Adipocyte (in vitro differentiated cells): ENCODE results near the gene SLC4A8.
A peak's percentile ranks its signal among the peaks of the same experiment; 100 is the strongest.

ENCODE experiments used
- DNase-seq: peaks from one replicate; pipeline ENCODE4 v3.0.0-alpha.2; 2015; ENCODE audit warnings: low read depth
- H3K27me3 ChIP-seq: replicated peaks from 2 replicates; pipeline ENCODE4 v1.7.0; 2013; ENCODE audit warnings: mild to moderate bottlenecking, low read length, moderate library complexity; ENCODE audit not compliant: control insufficient read depth, insufficient read depth
- H3K36me3 ChIP-seq: 2 replicates; pipeline ENCODE4 v1.7.0; 2013; ENCODE audit warnings: low read length, mild to moderate bottlenecking, moderate library complexity; ENCODE audit not compliant: control insufficient read depth, insufficient read depth, severe bottlenecking
- H3K4me1 ChIP-seq: 2 replicates; pipeline ENCODE4 v1.7.0; 2013; ENCODE audit warnings: mild to moderate bottlenecking, low read length, moderate library complexity; ENCODE audit not compliant: control insufficient read depth, insufficient read depth
- H3K4me3 ChIP-seq: 2 replicates; pipeline ENCODE4 v1.7.0; 2013; ENCODE audit warnings: mild to moderate bottlenecking, low read length, moderate library complexity
- H3K9ac ChIP-seq: 2 replicates; pipeline ENCODE4 v1.7.0; 2013; ENCODE audit warnings: mild to moderate bottlenecking, low read length, moderate library complexity
- H3K9me3 ChIP-seq: 2 replicates; pipeline ENCODE4 v1.7.0; 2013; ENCODE audit warnings: mild to moderate bottlenecking, low read length, moderate library complexity; ENCODE audit not compliant: control insufficient read depth

The SLC4A8 gene

DNA sequence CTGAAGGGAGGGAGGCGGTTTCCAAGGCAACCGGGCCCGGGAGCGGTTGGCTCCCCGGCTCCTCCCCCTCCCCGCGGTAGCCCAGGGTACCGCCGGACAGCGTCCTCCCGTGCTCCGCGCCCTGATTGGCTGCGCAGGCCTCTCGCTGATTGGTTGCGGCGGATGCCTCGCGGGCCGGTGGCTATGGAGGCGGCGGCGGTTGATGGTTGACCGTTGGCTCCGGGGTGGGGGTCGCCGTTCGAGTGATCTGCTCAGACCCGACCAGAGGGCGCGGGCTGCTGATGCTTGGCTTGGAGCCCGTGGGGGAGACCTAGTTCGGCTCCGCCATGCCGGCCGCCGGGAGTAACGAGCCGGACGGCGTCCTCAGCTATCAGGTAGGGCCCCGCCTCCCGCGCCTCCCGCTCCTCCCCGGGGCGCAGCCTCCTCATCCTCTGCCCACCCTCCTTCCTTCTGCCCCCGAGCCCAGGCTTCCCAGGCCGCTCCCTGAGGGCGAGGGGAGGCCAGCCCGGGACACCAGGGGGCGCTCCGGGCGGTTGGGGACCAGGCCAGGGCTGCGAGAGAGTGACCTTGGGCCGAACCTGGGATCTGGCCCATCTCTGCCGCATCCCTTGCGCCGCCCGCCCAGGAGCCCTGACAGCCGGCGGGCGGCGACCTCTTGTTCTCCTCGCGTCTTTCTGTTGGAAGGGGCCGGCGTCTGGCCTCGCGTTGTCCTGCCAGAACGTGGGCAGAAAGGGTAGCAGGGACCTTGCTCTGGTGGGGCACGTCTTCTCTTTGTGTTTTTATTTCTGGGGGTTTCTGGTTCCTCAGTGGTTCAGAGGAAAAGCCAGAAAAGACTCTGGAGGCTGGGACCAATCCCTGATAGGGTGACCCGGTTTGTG, at the start of gene SLC4A8:
Gene SLC4A8 (plus strand): TSS at position 170 of the 878 bp plus-strand sequence. CDS start 157 bp downstream, at position 327.
- Histone ChIP-seq H3K9ac (no peak within 1 kb of the TSS), H3K4me1 (no peaks in the 10 kb centered on the region), H3K36me3 (no peaks in the 10 kb centered on the region), H3K27me3 (no peaks in the 10 kb centered on the region), H3K4me3 (peak within 1 kb of the TSS; percentile 79), H3K9me3 (no peaks in the 10 kb centered on the region)
- peak; percentile 97 for DNase-seq

DNA sequence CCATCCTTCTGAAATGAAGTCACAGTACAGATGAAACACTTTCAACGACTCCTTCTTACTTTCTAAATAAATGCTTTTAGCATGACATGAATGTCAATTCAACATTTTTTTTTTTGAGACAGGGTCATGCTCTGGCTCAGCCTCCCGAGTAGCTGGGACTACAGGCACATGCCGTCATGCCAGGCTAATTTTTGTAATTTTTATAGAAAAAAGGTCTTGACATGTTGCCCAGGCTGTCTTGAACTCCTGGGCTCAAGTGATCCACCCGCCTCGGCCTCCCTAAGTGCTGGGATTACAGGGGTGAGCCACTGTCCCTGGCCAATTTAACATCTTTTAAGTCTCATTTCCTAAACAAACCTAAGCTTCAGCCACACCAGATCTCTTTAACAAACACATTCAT, 49.8 kb upstream of the SLC4A8 start:
- Histone ChIP-seq H3K9ac (no peak overlapping the region), H3K9me3 (no peaks in the 10 kb centered on the region), H3K4me3 (no peak overlapping the region), H3K27me3 (no peaks in the 10 kb centered on the region), H3K4me1 (peaks cover 30% of the 10 kb centered on the region), H3K36me3 (no peaks in the 10 kb centered on the region)
- DNase-seq, result no peak

DNA sequence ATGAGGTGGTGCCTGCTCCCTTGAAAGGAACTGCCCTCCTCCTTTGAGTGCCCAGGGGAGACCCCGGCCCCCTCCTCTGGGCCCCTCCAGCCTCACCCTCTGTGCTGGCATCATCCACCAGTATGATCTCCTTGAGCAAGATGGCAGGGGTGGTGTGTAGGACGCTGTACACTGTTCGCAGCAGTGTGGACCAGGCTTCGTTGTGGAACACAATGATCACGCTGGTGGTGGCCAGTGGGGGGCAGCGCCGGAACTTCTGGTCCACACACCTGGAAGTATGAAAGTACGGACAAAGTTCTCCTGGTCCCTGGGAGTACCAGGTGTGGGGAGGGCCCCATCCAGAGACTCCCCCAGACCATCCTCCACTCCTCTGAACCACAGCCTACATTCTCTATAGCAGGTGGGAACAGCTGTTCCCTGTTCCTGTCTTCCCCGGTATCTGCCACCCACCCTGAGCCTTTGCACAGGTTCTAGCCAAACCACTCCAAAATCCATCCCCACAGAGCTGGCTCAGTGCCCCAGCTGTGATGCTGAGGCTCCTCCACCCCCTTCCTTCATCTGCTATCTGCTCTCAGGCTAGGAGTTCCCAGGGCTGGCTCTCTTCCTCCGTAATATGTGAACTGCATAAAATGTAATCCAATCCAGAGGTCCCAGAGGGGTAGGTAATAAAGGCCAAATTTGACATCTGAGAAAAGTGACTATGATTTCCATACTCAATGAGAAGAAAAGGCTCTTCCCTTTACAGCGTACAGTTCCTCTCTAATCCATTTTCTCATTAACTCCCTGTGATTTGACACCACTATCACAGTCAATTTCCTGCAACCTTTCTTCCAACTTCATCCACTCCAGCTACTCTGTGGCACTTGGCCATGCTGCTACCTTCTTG, 47.3 kb upstream of the SLC4A8 start:
- DNase-seq, result peak; percentile 22
- Histone ChIP-seq H3K36me3 (no peaks in the 10 kb centered on the region), H3K4me3 (no peak overlapping the region), H3K9me3 (no peaks in the 10 kb centered on the region), H3K9ac (no peak overlapping the region), H3K4me1 (peaks cover 26% of the 10 kb centered on the region), H3K27me3 (no peaks in the 10 kb centered on the region)

GRCh38 chr12:51378749-51379148, 45.9 kb upstream of the SLC4A8 start:
- Histone ChIP-seq H3K4me1 (peaks cover 16% of the 10 kb centered on the region), H3K27me3 (no peaks in the 10 kb centered on the region), H3K4me3 (no peak overlapping the region), H3K36me3 (no peaks in the 10 kb centered on the region), H3K9ac (no peak overlapping the region), H3K9me3 (no peaks in the 10 kb centered on the region)
- DNase-seq, result no peak

- peaks cover 13% of the 10 kb centered on the region for H3K4me1 ChIP-seq
- H3K36me3 ChIP-seq, result no peaks in the 10 kb centered on the region
- H3K9ac ChIP-seq, result no peak overlapping the region
- no peaks in the 10 kb centered on the region for H3K9me3 ChIP-seq
- DNase-seq, result no peak
- H3K27me3 ChIP-seq, result no peaks in the 10 kb centered on the region
- no peak overlapping the region for H3K4me3 ChIP-seq
Measured at GRCh38 chr12:51379571-51379970, 45.1 kb upstream of the SLC4A8 start.

GRCh38 chr12:51381226-51382079, 43.2 kb upstream of the SLC4A8 start:
- no peaks in the 10 kb centered on the region for H3K27me3 ChIP-seq
- no peak overlapping the region for H3K4me3 ChIP-seq
- DNase-seq, result peak; percentile 33
- H3K36me3 ChIP-seq, result no peaks in the 10 kb centered on the region
- no peak overlapping the region for H3K9ac ChIP-seq
- peaks cover 7% of the 10 kb centered on the region for H3K4me1 ChIP-seq
- no peaks in the 10 kb centered on the region for H3K9me3 ChIP-seq

DNA sequence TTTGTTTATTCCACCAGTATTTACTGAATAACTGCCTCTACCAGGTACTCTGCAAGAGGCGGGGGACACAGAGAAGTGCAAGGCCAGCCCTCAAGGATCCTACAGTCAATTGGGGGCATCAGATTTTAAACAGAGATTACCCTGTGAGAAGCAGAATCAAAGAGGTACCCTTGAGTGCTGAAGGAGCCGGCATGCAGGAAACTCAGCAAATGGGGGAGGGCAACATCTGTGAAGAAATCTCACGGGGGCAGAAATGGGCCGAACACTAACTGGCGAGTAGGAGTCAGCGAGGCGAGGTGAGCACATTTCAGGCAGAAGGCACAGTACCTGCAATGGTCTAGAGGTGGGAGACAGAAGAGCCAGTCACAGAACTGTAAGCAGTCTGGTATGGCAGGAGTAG, 42.5 kb upstream of the SLC4A8 start:
- Histone ChIP-seq H3K9me3 (no peaks in the 10 kb centered on the region), H3K27me3 (no peaks in the 10 kb centered on the region), H3K36me3 (no peaks in the 10 kb centered on the region), H3K9ac (no peak overlapping the region), H3K4me1 (peaks cover 7% of the 10 kb centered on the region), H3K4me3 (no peak overlapping the region)
- DNase-seq, result no peak

DNA sequence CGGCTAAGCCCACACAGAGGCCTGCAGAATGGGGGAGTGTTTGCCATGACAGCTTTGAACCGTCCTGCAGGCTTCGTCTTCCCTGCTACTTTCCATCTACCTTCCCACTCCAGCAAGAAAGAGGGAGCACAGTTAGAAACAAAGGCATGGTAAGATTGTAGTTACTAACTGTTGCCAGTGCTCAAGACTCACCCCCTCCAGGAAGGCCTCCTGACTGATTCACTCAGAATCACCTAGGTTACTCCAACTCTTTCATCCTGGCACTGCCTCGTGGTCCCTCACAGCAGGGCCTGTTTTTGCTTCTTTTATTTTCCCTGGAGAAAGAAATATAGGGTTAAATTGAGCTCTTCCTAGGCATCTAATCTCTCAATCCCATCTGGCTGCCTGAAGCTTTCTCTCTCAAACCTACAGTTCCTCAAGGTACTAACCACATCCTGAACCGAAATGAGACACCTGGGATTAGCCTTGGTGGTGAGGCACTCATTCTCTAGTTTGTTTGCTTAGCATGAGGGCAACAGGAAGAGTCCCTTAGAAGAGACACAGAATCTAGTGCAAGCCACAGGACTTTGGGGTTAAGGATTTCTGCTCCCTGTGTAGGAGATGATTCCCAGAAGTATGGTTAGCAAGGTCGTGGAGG, 41.2 kb upstream of the SLC4A8 start:
- Histone ChIP-seq H3K27me3 (no peaks in the 10 kb centered on the region), H3K9ac (no peak overlapping the region), H3K36me3 (no peaks in the 10 kb centered on the region), H3K4me1 (peaks cover 14% of the 10 kb centered on the region), H3K4me3 (no peak overlapping the region), H3K9me3 (no peaks in the 10 kb centered on the region)
- DNase-seq, result no peak

GRCh38 chr12:51386351-51386750, 38.3 kb upstream of the SLC4A8 start:
- H3K27me3 ChIP-seq, result peaks cover 4% of the 10 kb centered on the region
- no peaks in the 10 kb centered on the region for H3K36me3 ChIP-seq
- H3K9me3 ChIP-seq, result no peaks in the 10 kb centered on the region
- peaks cover 14% of the 10 kb centered on the region for H3K4me1 ChIP-seq
- no peak for DNase-seq
- H3K4me3 ChIP-seq, result no peak overlapping the region
- H3K9ac ChIP-seq, result no peak overlapping the region

GRCh38 chr12:51388069-51388799, 36.4 kb upstream of the SLC4A8 start:
- Histone ChIP-seq H3K4me1 (peaks cover 12% of the 10 kb centered on the region), H3K9me3 (no peaks in the 10 kb centered on the region)
- peak; percentile 93 for DNase-seq

More at GRCh38 chr12:51388069-51388799, 36.4 kb upstream of the SLC4A8 start:
- peaks cover 4% of the 10 kb centered on the region for H3K27me3 ChIP-seq
- H3K4me3 ChIP-seq, result no peak overlapping the region
- no peak overlapping the region for H3K9ac ChIP-seq
- H3K36me3 ChIP-seq, result no peaks in the 10 kb centered on the region
